Umbilical cord (tissue), 2 donors: ENCODE results near the gene RBM19. TPM values are rescaled to one million over a fixed set of nuclear protein-coding genes. Genes with fewer than 3 reads are reported as not detected.
A peak's percentile ranks its signal among the peaks of the same experiment; 100 is the strongest.

ENCODE experiments used
- DNase-seq: peaks from one replicate; pipeline ENCODE4 v3.0.0-alpha.2; 2015; ENCODE audit warnings: low spot score
- total RNA-seq: library from RNA; depleted of rRNA; stranded (reverse); fragments of >200 nt; gene quantifications from one replicate; pipeline ENCODE4 v1.2.3, GENCODE V29; 2014; ENCODE audit warnings: low replicate concordance; ENCODE audit not compliant: insufficient read depth

Gene RBM19
- total RNA-seq, 1 donor from 2014 or later = 14.9 TPM

DNA sequence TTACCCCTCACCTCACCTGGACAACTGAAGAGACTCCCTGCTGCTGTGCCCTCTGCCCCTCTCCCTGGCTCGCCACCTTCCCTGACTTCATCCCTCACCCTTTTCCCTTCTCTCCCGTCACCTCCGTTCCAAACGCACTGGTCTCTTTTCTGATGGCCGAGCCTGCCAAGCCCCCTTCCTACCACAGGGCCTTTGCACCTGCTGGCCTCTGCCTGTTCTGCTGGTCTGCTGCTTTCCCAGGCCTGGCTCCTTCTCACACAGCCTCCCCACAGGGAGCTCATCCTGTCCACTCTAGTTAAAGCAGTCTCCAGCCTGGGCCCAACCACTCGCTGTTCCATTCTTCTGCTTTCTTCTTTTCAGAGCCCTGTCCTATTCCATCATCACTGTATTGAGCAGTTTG is 34.6 kb downstream of the RBM19 start:
- no peak for DNase-seq

DNA sequence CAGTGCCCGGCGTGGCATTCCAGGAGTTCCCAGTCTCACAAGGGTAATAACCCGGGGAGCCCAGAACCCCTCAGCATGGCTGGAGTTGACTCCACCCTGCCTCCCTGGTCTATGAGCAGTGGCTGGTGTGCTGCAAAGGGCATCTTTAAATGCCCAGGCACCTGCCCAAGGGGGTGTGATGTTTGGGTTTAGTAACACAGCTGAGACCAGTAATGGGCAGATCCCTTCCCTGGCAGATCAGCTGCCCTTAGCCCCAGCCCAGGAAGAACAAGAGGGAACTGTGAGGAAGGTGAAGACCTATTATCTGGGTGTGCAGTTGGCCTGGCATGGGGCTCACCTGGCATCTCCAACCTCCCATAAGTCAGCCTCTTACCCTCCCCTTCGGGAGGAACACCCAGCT is 35.9 kb downstream of the RBM19 start:
- DNase-seq = no peak

DNA sequence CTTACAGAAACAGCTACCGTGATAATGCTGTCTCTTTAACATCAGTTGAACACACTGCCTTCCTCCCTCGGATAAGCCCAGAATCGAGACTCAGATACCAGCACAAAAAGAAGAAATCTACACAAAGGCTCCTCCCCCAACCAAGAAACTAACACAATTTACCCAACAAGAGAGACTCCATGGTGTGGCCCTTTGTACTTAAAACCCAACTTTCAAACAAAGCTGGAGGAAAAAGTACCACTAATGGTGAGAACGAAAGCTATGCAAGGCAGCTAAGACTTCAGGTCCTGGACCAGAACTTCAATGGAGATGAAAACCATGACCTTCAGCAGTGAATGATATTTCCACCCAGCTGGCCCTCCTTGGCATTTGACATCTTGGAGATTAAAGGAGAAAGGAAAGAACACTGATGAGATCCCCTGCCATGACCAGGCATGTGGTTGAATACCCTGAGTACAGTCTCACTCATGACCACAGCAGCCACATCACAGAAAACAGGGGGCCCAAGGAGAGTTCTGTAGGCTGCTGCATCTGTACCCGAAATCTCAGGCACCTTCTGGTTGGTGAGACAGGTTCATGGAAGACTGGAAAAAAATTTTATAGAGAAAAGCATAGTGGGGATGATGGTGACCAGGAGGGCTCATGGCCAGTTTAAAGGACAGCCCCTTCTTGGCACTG is 36.7 kb downstream of the RBM19 start:
- no peak for DNase-seq

DNA sequence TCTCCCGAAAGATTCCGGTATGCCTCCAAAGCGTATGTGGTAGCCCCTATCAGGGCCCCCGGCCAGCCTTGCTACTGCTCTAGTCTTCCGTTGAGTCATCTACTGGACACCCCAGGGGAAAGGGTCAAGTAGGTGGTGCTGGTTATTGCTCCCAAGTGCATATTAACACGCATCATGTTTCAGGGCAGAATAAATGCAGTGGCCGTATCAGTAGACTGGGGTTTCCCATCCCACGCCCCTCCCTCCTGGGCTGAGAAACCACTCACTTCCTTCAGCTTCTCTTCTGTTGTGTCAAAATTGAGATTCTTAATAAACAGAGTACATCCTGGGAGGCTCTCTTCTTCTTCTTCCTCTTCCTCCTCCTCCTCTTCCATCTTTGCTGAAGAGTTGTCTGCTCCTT is 39.3 kb downstream of the RBM19 start:
- no peak for DNase-seq

DNA sequence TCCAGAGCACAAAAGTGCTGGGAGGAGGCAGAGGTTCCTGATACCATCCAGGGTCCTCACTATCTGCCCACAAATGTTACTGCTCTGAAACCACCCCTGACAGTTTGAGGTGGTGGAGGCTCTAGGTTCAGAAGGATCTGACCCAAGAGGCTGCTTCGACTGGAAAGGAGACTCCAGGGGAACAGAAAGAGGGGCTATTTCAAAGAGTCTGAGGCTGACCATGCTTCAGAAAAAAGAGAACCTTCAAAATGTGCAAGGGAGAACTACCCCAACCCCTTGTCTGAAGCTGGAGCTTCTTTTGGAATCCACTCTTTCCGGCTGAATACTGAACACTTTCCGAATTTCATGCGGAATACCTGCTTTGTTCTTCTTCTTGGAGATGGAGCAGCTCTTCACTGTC is 41.8 kb downstream of the RBM19 start:
- DNase-seq = no peak

DNA sequence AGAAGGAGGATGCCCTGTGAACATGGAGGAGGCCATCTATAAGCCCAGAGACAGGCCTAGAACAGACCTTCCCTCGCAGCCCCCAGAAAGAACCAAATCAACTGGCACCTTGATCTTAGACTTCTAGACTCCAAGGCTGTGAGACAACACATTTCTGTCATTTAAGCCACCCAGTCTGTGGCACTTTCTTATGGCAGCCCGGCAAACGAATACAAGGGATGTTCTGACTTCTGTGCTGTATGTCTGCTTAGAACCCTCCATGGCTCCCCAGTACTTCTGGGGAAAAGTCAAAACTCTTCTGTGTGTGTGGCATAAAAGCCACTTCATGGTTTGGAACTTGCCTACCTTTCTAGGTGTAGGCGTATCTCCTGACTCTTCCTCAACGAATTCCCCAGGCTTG is 42.9 kb downstream of the RBM19 start:
- DNase-seq = no peak

DNA sequence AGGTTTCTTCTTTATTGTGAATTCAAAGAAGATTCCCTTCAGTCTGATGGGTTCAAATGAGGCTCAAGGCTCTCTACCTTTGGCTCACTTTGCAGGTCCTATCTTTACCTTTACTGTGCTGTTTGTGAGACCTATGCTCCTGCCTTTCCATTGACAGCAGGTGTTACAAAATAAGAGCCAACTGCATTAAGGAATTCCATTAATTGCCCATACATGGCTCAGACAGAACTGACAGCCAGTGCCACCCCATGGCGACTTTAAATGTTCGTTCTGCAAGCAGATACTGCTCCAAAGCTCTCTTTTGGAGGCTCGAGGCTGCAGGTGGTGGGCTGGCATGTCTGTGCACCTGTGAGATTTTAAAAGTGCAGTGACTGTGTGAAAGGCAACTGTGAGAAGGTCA is 44.7 kb downstream of the RBM19 start:
- DNase-seq = no peak

DNA sequence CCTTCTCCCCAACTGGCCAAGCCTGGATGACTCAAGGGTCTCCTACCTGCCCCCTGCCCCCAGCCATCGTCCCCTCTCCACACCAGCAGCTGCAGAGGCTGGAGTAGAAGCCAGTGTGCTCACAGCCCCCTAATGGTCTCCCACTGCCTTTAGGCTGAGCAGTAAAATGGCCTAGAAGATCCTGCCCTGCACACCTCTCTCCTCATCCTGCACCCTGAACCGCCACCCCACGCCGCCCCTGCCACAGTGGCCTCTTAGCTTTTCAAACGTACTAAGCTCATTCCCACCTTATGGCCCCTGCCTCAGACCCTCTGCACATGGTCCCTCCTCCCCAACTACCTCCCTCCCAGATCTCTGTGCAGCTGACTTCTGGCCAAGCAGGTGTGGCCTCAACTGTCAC is 46.3 kb downstream of the RBM19 start:
- DNase-seq = no peak

DNA sequence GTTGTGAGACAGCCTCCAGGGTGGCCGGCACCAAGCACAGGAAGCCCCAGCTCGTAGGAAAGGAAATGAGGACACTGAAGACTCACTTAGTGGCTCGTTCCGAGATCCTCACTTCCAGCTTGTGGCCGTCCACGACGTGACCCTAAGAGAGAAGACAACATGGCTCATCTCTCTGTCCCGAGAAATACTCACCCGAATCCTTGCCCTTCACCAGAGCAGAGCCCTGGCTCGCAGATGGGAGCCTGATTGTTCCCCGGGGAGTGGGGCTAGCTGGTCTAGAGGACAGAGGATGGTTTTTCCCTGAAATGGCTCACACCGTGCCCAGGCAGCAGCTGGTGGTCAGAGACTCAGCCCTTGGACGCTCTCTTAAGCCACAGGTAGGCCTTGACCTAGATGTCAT is 47.8 kb downstream of the RBM19 start:
- no peak for DNase-seq

DNA sequence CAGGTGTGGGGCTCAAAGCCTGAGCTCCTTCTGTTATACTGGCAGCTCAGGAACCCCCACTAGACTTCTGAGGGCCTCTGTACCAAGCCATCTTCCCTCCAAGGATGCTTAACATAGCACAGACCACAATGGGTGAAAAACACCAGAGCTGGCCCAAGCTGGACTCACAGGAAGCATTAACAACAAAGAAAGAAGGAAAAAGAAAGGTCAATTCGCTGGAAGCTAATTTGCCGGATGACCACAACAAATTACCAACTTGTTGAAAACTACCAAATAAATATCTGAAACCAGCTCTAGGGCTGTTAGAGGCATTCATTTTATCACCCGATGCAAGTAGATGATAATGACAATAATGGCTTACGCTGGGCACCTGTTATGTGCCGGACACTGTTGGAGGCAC is 48.7 kb downstream of the RBM19 start:
- no peak for DNase-seq

DNA sequence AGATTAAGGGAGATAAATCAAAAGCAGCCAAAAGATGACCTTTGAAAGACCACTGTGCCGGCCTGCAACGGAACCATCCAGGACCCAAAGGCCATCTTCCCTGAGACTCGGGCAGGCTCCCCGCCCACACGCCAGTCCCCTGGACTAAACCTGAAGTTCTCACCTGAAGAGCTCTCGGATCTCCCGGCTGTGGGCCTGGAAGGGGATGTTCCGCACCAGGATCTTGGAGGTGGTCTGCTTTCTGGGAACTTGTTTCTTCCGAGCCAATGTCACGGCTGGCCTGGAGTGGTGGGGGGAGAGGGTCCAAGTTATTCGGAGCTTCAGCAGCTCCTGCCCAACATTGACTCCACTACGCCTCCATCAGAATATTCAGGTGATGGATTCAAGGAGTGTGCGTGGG is 51.3 kb downstream of the RBM19 start:
- DNase-seq = no peak

DNA sequence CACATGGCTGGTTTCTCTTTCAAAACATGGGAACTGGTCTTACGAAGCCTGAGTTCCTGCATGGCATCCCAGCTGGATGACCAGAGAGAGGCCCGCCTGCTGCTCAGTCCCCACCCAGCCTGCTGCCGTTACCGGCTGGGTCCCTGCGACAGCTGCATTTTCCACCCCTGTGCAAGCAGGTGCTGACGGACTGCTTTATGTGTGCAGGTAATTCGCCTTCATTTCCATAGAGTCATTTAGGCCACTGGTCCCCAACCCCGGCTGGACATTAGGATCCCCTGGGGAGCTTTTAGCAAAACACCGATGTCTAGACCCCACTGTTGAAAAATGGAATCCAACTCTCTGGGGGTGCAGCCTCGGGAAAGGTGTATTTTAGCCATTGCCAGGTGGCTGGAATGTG is 51.9 kb downstream of the RBM19 start:
- DNase-seq = no peak

DNA sequence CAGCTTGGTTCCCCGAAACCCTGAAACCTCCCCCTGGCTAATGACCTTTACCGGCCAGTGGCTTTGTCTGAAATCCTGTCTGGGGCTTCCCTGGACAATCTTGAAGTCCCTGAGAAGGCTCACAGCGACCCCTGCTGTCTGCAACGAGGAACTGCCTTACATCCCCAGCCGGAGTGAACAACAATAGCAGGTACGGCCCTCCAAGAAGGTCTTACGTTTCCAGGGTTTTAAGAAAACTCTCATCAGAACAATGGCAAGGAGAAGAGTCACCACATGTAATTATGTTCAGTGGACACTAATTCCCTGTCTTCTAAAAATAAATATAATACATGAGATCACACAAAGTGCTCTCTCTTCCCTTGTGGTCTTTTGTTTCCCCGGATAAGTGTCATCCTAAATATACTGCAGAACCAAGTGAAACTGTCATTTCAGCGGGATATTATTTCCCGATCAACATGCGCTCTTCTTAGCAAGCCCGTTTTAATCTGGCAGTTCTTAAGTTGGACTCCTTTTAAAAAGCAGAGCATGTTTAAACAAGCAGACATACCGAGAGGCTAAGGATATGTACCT is 53.3 kb downstream of the RBM19 start:
- DNase-seq = peak; percentile 70

DNA sequence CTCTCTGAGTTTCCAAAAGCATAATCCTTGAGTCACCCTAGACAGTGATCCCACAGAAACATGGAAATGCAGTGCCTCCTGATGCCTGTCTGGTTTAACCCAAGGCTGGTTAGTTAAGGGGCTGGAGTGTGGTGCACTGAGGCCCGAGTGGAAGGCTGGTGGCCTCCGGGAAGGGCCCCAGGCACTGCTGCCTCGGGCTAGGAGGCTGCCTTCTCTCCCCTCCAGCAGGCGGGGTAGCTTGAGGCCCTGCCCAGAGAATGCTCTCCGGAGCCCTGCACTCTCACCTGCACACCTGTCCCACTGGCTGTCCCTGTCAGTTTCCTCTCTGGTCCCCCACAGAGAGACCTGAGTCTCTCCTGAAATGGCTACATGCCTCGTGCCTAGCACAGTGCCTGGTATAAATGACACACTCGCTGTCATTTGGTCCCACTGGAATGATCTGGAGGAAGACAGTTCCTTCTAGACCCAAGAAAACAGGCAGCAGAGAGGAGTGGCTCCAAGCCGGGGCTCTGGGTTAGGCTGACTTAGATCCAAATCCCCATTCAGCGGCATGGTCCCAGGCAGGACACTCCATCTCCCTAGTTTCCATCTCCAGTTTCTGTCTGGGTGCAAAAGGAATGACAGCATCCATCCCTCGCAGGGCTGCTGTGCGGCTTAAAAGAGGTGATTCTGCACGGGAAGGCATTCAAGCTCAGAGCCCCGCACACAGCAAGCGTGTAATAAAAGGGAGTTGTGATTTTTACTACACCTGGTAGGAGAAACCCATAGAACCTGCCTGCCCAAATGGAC is 54.0 kb downstream of the RBM19 start:
- DNase-seq = no peak

DNA sequence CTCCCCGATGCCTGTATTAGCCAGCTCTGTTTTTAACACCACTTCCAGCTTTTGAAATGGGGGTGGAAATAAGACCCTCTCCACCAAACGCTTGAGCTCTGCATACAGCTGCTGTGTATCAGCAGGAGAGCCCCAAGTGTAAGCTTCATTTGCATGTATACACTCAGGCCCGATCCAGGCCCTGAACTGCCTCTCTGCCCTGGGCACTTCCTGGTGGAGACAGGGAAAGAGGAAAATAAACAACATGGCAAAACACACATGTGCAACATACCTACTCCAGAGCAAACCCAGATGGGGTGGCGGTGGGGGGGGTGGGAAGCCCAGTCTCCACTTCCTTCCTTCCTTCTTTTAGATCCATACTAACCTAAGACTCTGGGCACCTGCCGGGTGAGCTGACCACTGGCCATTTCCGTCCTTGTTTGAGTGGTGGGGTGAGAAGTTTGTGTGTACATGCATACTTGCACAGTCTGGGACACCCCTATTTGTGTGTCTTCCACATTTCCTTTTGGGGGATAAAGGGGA is 55.3 kb downstream of the RBM19 start:
- DNase-seq = no peak

DNA sequence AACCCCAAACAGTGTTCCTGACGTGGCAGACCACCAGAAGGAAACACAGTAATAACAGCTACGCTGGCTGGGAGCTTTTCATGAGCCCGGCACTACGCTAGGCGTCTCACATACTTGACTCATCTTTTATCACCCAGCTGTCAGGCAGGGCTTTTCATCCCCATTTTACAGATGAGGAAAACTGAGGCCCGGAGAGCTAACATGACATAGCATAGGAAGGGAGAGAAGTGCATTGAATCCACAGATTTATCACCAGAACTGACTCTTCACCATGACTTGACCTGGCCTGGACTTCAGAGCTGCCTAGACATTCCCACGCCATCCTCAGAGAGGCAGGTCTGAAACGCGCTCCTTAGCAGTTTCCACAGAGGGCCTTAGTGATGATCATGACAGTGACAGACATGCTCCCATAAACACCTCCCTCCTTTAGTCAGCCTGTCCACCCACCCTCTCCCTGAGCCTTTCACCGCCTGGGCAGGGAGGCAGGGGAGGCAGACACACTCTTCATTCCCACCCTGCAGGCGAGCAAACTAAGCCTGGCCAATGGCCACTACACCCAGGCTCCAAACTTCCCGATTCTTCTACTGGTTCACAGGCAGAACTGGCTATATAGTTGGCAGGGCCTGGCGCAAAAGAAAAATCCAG is 56.2 kb downstream of the RBM19 start:
- no peak for DNase-seq

DNA sequence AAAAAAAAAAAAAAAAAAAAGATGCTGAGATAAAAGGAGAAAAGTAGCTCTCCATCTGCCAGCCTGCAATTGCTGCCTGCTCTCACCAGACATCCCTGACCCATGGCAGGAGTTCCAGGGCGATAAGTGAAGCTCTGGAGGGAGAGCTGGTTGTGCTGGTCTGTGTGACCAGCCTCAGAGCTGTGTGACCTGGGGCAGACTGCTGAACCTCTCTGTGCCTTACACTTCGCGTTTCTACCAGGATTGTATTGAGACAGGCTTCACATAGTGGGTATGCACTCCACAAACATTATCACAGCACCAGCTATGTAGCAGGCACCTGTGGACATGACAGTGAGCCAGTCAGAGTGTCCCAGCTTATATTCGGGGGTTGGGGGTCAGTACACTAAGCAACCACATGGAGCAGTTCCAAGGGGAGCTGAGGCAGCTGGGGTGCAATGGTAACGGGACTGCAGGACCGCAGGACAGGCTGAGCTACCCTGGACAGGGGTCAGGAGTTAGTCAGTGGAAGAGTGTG is 57.5 kb downstream of the RBM19 start:
- DNase-seq = no peak

DNA sequence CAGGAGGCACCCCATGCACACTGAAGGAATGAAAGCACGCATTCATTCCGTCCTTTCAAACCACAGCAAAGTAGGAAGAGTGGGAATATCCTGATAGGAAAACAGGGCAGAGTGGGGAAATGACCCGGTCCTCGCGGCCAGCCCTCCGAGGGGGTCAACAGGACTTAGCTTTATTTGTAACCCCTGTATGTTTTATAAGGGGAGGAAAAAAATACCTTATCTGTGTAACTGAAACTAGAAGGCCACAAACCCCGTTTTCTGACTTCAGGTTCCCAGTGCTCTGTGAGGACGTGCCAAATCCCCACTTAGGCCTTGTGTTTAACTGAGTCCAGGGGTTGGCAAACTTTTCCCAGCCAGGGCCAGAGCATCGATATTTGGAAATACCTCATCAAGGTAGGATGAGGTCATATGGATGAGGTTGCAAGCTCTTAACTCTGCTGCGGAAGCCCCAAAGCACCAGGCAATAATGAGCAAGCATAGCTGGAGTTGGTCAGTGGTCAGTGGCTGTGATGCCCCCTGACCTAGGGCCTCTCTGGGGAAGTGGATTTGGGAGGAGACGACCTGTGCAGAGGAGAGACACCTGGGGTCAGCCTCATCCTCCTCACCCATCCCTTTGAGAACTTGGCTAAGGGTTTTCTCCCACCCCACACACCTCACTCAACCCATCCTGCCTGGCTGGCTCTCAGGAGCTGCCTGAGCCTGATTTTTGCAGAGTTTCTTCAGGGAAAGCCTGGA is 58.5 kb downstream of the RBM19 start:
- no peak for DNase-seq

DNA sequence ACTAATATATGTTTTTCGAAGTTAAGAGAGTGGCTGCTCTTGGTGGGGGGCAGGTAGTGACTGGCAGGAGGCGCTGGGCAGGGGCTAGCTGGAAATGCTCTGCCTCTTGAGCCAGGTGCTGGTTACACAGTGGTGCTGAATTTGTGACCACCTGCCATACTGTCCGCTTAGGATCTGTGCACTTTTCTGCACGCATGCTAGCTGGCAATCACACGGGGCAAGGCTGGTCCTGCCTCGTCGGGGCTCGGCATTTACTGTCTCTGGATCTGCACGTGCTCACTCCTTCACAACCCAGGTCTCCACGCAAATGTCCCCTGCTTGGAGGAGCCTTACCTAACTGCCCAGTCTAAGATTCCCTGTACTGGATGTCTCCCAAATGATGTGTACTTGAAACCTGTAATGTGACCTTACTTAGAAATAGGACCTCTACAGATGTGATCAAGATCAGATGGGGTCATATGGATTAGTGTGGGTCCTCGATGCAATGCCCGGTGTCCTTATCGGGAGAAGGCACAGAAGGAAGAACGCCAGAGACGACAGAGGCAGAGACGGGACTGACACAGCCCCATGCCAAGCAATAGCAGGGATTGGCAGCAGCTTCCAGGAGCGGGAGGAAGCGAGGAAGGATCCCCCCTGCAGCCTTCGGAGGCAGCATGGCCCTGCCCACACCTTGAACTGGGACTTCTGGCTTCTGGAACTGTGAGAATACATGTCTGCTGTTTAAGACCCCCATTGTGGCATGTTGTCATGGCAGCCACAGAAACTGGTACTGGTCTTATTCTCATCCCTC is 59.5 kb downstream of the RBM19 start:
- DNase-seq = no peak

DNA sequence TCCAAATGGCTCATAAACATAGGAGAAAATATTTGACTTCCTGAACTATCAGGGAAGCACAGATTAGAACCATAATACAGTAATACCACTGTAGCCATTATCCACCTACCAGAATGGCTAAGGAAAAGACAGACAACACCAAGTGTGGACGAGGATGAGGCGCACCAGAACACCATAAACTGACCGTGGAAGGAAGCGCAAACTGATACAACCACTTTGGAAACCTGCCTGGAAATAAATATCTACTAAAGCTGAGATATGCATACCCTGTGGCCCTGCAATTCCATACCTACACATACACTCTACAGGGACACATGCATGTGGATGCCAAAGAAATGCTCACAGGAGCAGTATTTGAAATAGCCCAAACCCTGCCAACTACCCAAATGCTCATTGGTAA is 60.3 kb downstream of the RBM19 start:
- DNase-seq = no peak
